H1 (cell line): ENCODE measurements around the gene NODAL. TPM values are rescaled to one million over a fixed set of nuclear protein-coding genes. Genes with fewer than 3 reads are reported as not detected.
A peak's percentile ranks its signal among the peaks of the same experiment; 100 is the strongest.

Source experiments
- CTCF ChIA-PET: fragments of 300-600 bp; sonication (Branson Sonifier 250); formaldehyde crosslinking; loops from one replicate; lab custom pipeline; 2021; ENCODE audit not compliant: partially characterized antibody; lab: Charles Lee
- POLR2A ChIA-PET: fragments of 300-600 bp; sonication (Branson Sonifier 250); formaldehyde crosslinking; loops from one replicate; lab custom pipeline; 2021; ENCODE audit warnings: inconsistent platforms; ENCODE audit not compliant: partially characterized antibody; lab: Charles Lee
- DNase-seq, 2 experiments: peaks; one replicate each; pipeline versions ENCODE4 v3.0.0 to v3.0.0-alpha.2; 2010 to 2022; ENCODE audit warnings: low spot score in 2 of 2, low read depth in 1 of 2, mixed read lengths in 1 of 2
- FAIRE-seq: peaks from 2 replicates; lab custom pipeline; 2011; peaks lifted over from hg19 to GRCh38; lab: Jason Lieb, UNC
- H2AFZ ChIP-seq: 2 replicates; pipeline ENCODE4 v1.8.1; 2012; ENCODE audit warnings: low read length, inconsistent platforms
- H2AK5ac ChIP-seq: 2 replicates; pipeline ENCODE4 v1.6.1; 2013; ENCODE audit warnings: low read depth, low read length
- H2BK120ac ChIP-seq: replicated peaks from 2 replicates; pipeline ENCODE3; 2013; ENCODE audit warnings: low read depth, low read length, inconsistent platforms
- H2BK12ac ChIP-seq: 2 replicates; pipeline ENCODE4 v1.6.1; 2013; ENCODE audit warnings: low read depth, low read length
- H2BK15ac ChIP-seq: 2 replicates; pipeline ENCODE4 v1.6.1; 2013; ENCODE audit warnings: low read length
- H2BK20ac ChIP-seq: 2 replicates; pipeline ENCODE4 v1.6.1; 2013; ENCODE audit warnings: low read length
- H2BK5ac ChIP-seq: 2 replicates; pipeline ENCODE4 v1.6.1; 2013; ENCODE audit warnings: low read depth, low read length
- H3K14ac ChIP-seq: 2 replicates; pipeline ENCODE4 v1.6.1; 2013; ENCODE audit warnings: inconsistent platforms; ENCODE audit not compliant: insufficient read length
- H3K18ac ChIP-seq: 2 replicates; pipeline ENCODE4 v1.6.1; 2013; ENCODE audit warnings: low read length; ENCODE audit errors: extremely low read depth
- H3K23ac ChIP-seq: 2 replicates; pipeline ENCODE4 v1.6.1; 2013; ENCODE audit warnings: inconsistent platforms; ENCODE audit not compliant: insufficient read length
- H3K23me2 ChIP-seq: 2 replicates; pipeline ENCODE4 v1.6.1; 2013; ENCODE audit warnings: low read depth, low read length
- H3K27ac ChIP-seq: 2 replicates; pipeline ENCODE4 v1.6.1; 2011; ENCODE audit warnings: low read depth, low read length, inconsistent platforms
- H3K27me3 ChIP-seq, 4 experiments: replicated peaks in 1 of 4; 1 replicate in 1 of 4; 2 replicates in 3 of 4; pipeline versions ENCODE4 v1.6.1 to v1.8.1; 2011 to 2013; ENCODE audit warnings: low read length in 3 of 4, mild to moderate bottlenecking in 3 of 4, inconsistent platforms in 2 of 4, mixed read lengths in 2 of 4, moderate library complexity in 1 of 4; ENCODE audit not compliant: control insufficient read depth in 3 of 4, insufficient read depth in 3 of 4; ENCODE audit errors: extremely low read depth in 1 of 4
- H3K36me3 ChIP-seq, 4 experiments: 2 replicates each; pipeline versions ENCODE4 v1.6.1 to v1.8.1; 2011 to 2013; ENCODE audit warnings: mild to moderate bottlenecking in 4 of 4, low read length in 3 of 4, moderate library complexity in 2 of 4, control low read depth in 1 of 4, inconsistent platforms in 1 of 4; ENCODE audit not compliant: insufficient read depth in 4 of 4, control insufficient read depth in 2 of 4
- H3K4ac ChIP-seq: replicated peaks from 2 replicates; pipeline ENCODE3; 2013; ENCODE audit warnings: low read length, low read depth, mixed read lengths, inconsistent platforms; ENCODE audit not compliant: insufficient read length
- H3K4me1 ChIP-seq, 4 experiments: replicated peaks in 1 of 4; 1 replicate in 1 of 4; 2 replicates in 3 of 4; pipeline versions ENCODE4 v1.6.1 to v1.8.1; 2011 to 2013; ENCODE audit warnings: low read length in 3 of 4, inconsistent platforms in 2 of 4, mixed read lengths in 1 of 4; ENCODE audit not compliant: insufficient read depth in 4 of 4, control insufficient read depth in 3 of 4
- H3K4me2 ChIP-seq, 2 experiments: 2 replicates each; pipeline versions ENCODE4 v1.6.1 to v1.8.1; 2011 to 2013; ENCODE audit warnings: low read depth in 2 of 2, low read length in 2 of 2, control low read depth in 1 of 2, inconsistent platforms in 1 of 2, mild to moderate bottlenecking in 1 of 2; ENCODE audit not compliant: insufficient read depth in 1 of 2
- H3K4me3 ChIP-seq, 4 experiments: fragments of 200-600, 300-600 bp in 1 of 4; sonication (generic), shearing (Covaris generic), sonication (Bioruptor Twin) in 1 of 4; 2 replicates each; pipeline versions ENCODE4 v1.5.1 to v1.8.1; 2011 to 2016; ENCODE audit warnings: low read length in 4 of 4, low read depth in 3 of 4, control low read depth in 2 of 4, inconsistent platforms in 2 of 4, mild to moderate bottlenecking in 2 of 4, mixed read lengths in 1 of 4, moderate library complexity in 1 of 4; ENCODE audit not compliant: insufficient read depth in 2 of 4; ENCODE audit errors: extremely low read depth in 1 of 4
- H3K56ac ChIP-seq: replicated peaks from 2 replicates; pipeline ENCODE3; 2013; ENCODE audit warnings: low read depth, mild to moderate bottlenecking, mixed read lengths, low read length, inconsistent platforms; ENCODE audit not compliant: insufficient read length
- H3K79me1 ChIP-seq: 2 replicates; pipeline ENCODE4 v1.6.1; 2013; ENCODE audit warnings: low read depth, low read length, control low read depth
- H3K79me2 ChIP-seq, 2 experiments: 2 replicates each; pipeline versions ENCODE4 v1.6.1 to v1.8.1; 2012 to 2013; ENCODE audit warnings: low read length in 2 of 2, mild to moderate bottlenecking in 2 of 2, inconsistent platforms in 1 of 2; ENCODE audit not compliant: insufficient read depth in 2 of 2, control insufficient read depth in 1 of 2
- H3K9ac ChIP-seq, 4 experiments: replicated peaks in 1 of 4; 1 replicate in 1 of 4; 2 replicates in 3 of 4; pipeline versions ENCODE4 v1.6.1 to v1.8.1; 2011 to 2013; ENCODE audit warnings: low read depth in 3 of 4, low read length in 3 of 4, control low read depth in 2 of 4, mild to moderate bottlenecking in 2 of 4, moderate library complexity in 2 of 4, inconsistent platforms in 1 of 4; ENCODE audit errors: extremely low read depth in 1 of 4
- H3K9me3 ChIP-seq, 2 experiments: 2 replicates each; pipeline versions ENCODE4 v1.6.1 to v1.8.1; 2012 to 2013; ENCODE audit warnings: mild to moderate bottlenecking in 2 of 2, moderate library complexity in 2 of 2, control low read depth in 1 of 2, inconsistent platforms in 1 of 2, low read depth in 1 of 2, low read length in 1 of 2, mixed read lengths in 1 of 2; ENCODE audit not compliant: insufficient read depth in 2 of 2
- H4K20me1 ChIP-seq, 2 experiments: replicated peaks in 1 of 2; 2 replicates each; pipeline versions ENCODE3 to v1.8.1; 2011 to 2013; ENCODE audit warnings: inconsistent platforms in 2 of 2, low read length in 2 of 2, mild to moderate bottlenecking in 1 of 2; ENCODE audit not compliant: insufficient read depth in 2 of 2, control insufficient read depth in 1 of 2
- H4K5ac ChIP-seq: 2 replicates; pipeline ENCODE4 v1.6.1; 2013; ENCODE audit warnings: low read length, low read depth, mixed read lengths, inconsistent platforms; ENCODE audit not compliant: insufficient read length
- H4K8ac ChIP-seq: 2 replicates; pipeline ENCODE4 v1.8.0; 2013; ENCODE audit warnings: mild to moderate bottlenecking, moderate library complexity, low read length, inconsistent platforms; ENCODE audit not compliant: insufficient read depth; ENCODE audit errors: extremely low read depth
- H4K91ac ChIP-seq: replicated peaks from 2 replicates; pipeline ENCODE3; 2013; ENCODE audit warnings: low read length, mixed read lengths, inconsistent platforms; ENCODE audit not compliant: insufficient read length
- ASH2L ChIP-seq: fragments of 200-600, 300-600 bp; sonication (generic); IDR thresholded peaks from one replicate; pipeline ENCODE4 v1.7.1; 2017; ENCODE audit warnings: low read length
- MAX ChIP-seq: IDR thresholded peaks from 2 replicates; pipeline ENCODE4 v1.6.1; 2012; ENCODE audit warnings: inconsistent platforms
- SAP30 ChIP-seq: fragments of 300-600 bp; sonication (generic); IDR thresholded peaks from 2 replicates; pipeline ENCODE4 v1.7.1; 2012; ENCODE audit warnings: low read length, moderate library complexity, mild to moderate bottlenecking, inconsistent platforms; ENCODE audit not compliant: insufficient read depth, insufficient replicate concordance
- SIN3A ChIP-seq, 2 experiments: IDR thresholded peaks in 1 of 2; conservative IDR thresholded peaks in 1 of 2; 2 replicates each; pipeline ENCODE4 v1.6.1; 2011 to 2012; ENCODE audit warnings: low read length in 2 of 2, improper control_type of control experiment in 1 of 2, low read depth in 1 of 2, mild to moderate bottlenecking in 1 of 2
- SIX5 ChIP-seq: IDR thresholded peaks from 2 replicates; pipeline ENCODE4 v1.6.1; 2011; ENCODE audit warnings: mild to moderate bottlenecking, low read depth, low read length
- SUZ12 ChIP-seq: fragments of 200-600 bp; sonication (generic); IDR thresholded peaks from 2 replicates; pipeline ENCODE4 v1.6.1; 2012; ENCODE audit warnings: mild to moderate bottlenecking, inconsistent platforms, low read length, moderate library complexity, mixed read lengths
- TEAD4 ChIP-seq: IDR thresholded peaks from 2 replicates; pipeline ENCODE4 v1.6.1; 2012; ENCODE audit warnings: low read depth, low read length, inconsistent platforms, mixed read lengths
- WGBS, 2 experiments: shearing (Covaris generic) in 1 of 2; methylation state at CpG; one replicate each; pipeline versions ENCODE4 v1.1.6 to v1.1.7; 2013 to 2015; ENCODE audit warnings: low lambda C conversion rate in 2 of 2, mixed read lengths in 2 of 2, inconsistent platforms in 1 of 2, low coverage in 1 of 2, missing lambda C conversion rate in 1 of 2; ENCODE audit not compliant: insufficient replicate concordance in 2 of 2, insufficient coverage in 1 of 2, insufficient read length in 1 of 2; ENCODE audit errors: extremely low coverage in 1 of 2, missing lambda C conversion rate in 1 of 2; 5-methylcytosine and 5-hydroxymethylcytosine counted together
- long read RNA-seq, 2 experiments: library from RNA in 1 of 2; library from capped mRNA in 1 of 2; stranded (forward); transcript quantifications; one replicate each; pipeline ENCODE4 v2.0.0, GENCODE V29; 2021; ENCODE audit warnings: inconsistent platforms in 1 of 2
- polyA minus RNA-seq, 3 experiments: library from RNA; depleted of rRNA, polyadenylated mRNA; stranded (reverse); fragments of >200 nt; gene quantifications; 1 replicate in 2 of 3; 2 replicates in 1 of 3; pipeline ENCODE4 v1.2.3, GENCODE V29; 2011
- polyA plus RNA-seq, 7 experiments: library from polyadenylated mRNA; depleted of rRNA in 3 of 7; stranded (reverse) in 5 of 7; unstranded in 2 of 7; fragments of >200 nt in 5 of 7; fragments of 200-250 nt in 2 of 7; gene quantifications; 1 replicate in 5 of 7; 2 replicates in 1 of 7; 4 replicates in 1 of 7; pipeline versions ENCODE4 v1.2.1 to v1.2.3, GENCODE V29; 2011 to 2013; ENCODE audit warnings: missing spikeins in 2 of 7, mixed read lengths in 2 of 7
- total RNA-seq: library from RNA; stranded (reverse); fragmentation: NEBNext Ultra II Directional; extraction: Animal tissue kit (Norgen Biotek cat#: 25700); gene quantifications from 2 replicates; pipeline ENCODE4 v1.2.1, GENCODE V29; 2021

Gene NODAL
- 6.3 and 7.3 TPM in 2 replicates for total RNA-seq
- polyA plus RNA-seq (2011; rRNA removed) = 2.0 and 5.0 TPM in 2 replicates
- 4.8 TPM for polyA plus RNA-seq (2011; cell fraction: cytosol; rRNA removed)
- polyA plus RNA-seq (2011; cell fraction: nucleus; rRNA removed) = 3.7 TPM
- polyA plus RNA-seq (2012, experiment 1 of 2) = 2.3 to 2.6 TPM (median 2.5 TPM) in 4 replicates
- polyA plus RNA-seq (2012, experiment 2 of 2) = 2.1 TPM
- polyA plus RNA-seq (2013, experiment 1 of 2) = 25.4 TPM
- polyA plus RNA-seq (2013, experiment 2 of 2) = 29.4 TPM
- polyA minus RNA-seq (2011; rRNA and poly(A)+ RNA removed) = 2.7 and 6.4 TPM in 2 replicates
- polyA minus RNA-seq (2011; cell fraction: cytosol; rRNA and poly(A)+ RNA removed) = 2.6 TPM
- polyA minus RNA-seq (2011; cell fraction: nucleus; rRNA and poly(A)+ RNA removed) = 1.2 TPM
- long read RNA-seq, experiment 1, partial matches to known transcripts = 2 of 7 reads
- long read RNA-seq, experiment 1, other reads (novel, unspliced or antisense) = 3 of 7 reads
- long read RNA-seq, experiment 2, transcript NODAL-201 (3 exons, 1,665 nt) = major isoform, 15 of 26 reads
- long read RNA-seq, experiment 2, partial matches to known transcripts = 1 of 26 reads
- long read RNA-seq, experiment 2, other reads (novel, unspliced or antisense) = 10 of 26 reads

DNA sequence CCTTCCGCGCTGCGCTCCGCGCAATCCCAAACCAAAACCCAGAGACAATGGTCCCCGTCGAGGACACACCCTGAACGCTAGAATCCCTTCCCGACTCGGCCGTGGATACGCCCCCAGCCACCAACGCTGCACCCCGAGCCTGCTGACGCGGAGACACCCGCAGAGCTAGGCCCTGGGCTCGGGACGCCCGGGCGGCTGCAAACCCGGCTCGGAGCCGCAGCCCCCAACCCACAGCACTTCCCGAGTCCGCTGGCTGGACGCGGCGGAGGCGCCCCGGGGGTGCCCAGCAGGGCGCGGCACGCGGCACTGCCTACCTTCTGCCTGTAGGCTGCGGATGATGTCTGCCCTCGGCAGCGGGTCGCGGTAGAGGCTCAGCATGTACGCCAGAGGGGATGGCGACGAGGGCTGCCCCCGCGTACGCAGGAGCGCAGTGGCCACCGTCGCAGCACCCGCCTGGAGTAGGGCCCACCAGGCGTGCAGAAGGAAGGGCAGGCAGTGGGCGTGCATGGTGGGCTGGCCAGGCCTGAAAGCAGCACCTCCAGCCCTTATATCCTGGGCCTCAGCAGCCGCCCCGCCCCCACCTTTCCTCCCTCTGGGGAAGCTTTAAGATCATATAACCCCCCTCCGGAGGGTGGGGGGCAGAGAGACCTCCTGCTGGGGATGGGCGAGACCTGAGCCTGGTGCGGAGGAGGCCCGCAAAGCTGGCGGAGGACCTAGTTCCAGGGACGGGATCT, at the start of gene NODAL:
Gene NODAL (minus strand): TSS at position 521 of the 734 bp plus-strand sequence. CDS start 14 bp downstream, at position 507.
- Histone ChIP-seq H3K56ac (peak within 1 kb of the TSS; percentile 47), H3K79me1 (no peaks in the 10 kb centered on the region; the same call in 1 of the 2 replicates), H2AFZ (no peak within 1 kb of the TSS), H2BK20ac (peak within 1 kb of the TSS; percentile 98), H2BK120ac (peak within 1 kb of the TSS; percentile 89), H3K23me2 (peaks cover 15% of the 10 kb centered on the region; the same call in 1 of the 2 replicates), H3K27ac (no peak within 1 kb of the TSS), H2AK5ac (peak within 1 kb of the TSS; percentile 56), H2BK5ac (peak within 1 kb of the TSS; percentile 97; the same call in 1 of the 2 replicates), H3K4me2 (peak within 1 kb of the TSS; percentile 73 to 84), H3K18ac (peak within 1 kb of the TSS; percentile 88), H3K9ac (no peak within 1 kb of the TSS; a peak in 1 of 7 replicates), H4K91ac (peak within 1 kb of the TSS; percentile 96), H3K14ac (no peak within 1 kb of the TSS), H4K20me1 (peaks cover 2 to 11% of the 10 kb centered on the region in 2 experiments), H2BK12ac (peak within 1 kb of the TSS; percentile 99), H3K4ac (peak within 1 kb of the TSS; percentile 83), H3K9me3 (no peaks in the 10 kb centered on the region), H3K79me2 (no peaks in the 10 kb centered on the region), H3K4me3 (peak within 1 kb of the TSS; percentile 23 to 57 (median 44)), H3K27me3 (peaks cover 18 to 43% (median 38%) of the 10 kb centered on the region in 4 experiments), H3K36me3 (no peaks in the 10 kb centered on the region; a peak in 1 of 8 replicates), H4K8ac (0 out of 2 replicates have a peak within 1 kb of the TSS, but pooled peaks have one; percentile 17), H3K4me1 (peaks cover 5 to 20% (median 19%) of the 10 kb centered on the region in 4 experiments), H2BK15ac (peak within 1 kb of the TSS; percentile 100; the same call in 1 of the 2 replicates), H4K5ac (peak within 1 kb of the TSS; percentile 3), H3K23ac (no peak within 1 kb of the TSS)
- WGBS, 2 experiments = 2% methylated on average over 58 of the region's 60 CpGs; no CpG with 5 or more reads in 1 of the 2 experiments
- POLR2A ChIA-PET = interaction anchor here (0.8 to 4.8 kb wide), 10 partner anchors 10 to 109 kb away, joined by 3 to 28 read pairs (median 8); partner anchors contain the start of genes EIF4EBP2 and LRRC20
- CTCF ChIA-PET = interaction anchor here (0.7 to 1.5 kb wide), 6 partner anchors 15 to 95 kb away, joined by 3 to 7 read pairs (median 4); no protein-coding TSS in a partner anchor
- no peak for FAIRE-seq
- peak in 1 of 2 experiments; percentile 81 for DNase-seq
- peak; percentile 57 for TF ChIP-seq ASH2L
- TF ChIP-seq SIN3A (conservative IDR thresholded peaks at IDR 0.05 in 1 of 2, IDR thresholded peaks at IDR 0.05 in 1 of 2; ENCODE audit: low read depth in 1 of 2, low read length in 2 of 2) = 0 out of 4 replicates have a peak, but pooled peaks of 1 of the 2 experiments have one; percentile 24
- TF ChIP-seq SUZ12 = peak; percentile 28; the same call in 1 of the 2 replicates
- peak; percentile 72 for TF ChIP-seq MAX
- TF ChIP-seq SIX5 = no peak
- TF ChIP-seq TEAD4 = no peak
- no peak for TF ChIP-seq SAP30
